HEK293T (cell line): ENCODE data around the gene RAD51.

Source experiments
- CTCF ChIA-PET: fragments of 350-600 bp; formaldehyde crosslinking; extraction: SDS; loops from one replicate; lab custom pipeline; 2021; ENCODE audit warnings: antibody characterized with exemption, inconsistent platforms; lab: Yijun Ruan, JAX
- POLR2A ChIA-PET: fragments of 350-600 bp; formaldehyde crosslinking; extraction: SDS; loops from one replicate; lab custom pipeline; 2020; ENCODE audit warnings: antibody characterized with exemption, inconsistent platforms; lab: Yijun Ruan, JAX
- DNase-seq: peaks from one replicate; pipeline ENCODE4 v3.0.0; 2012; ENCODE audit warnings: mixed read lengths; ENCODE audit errors: extremely low spot score
- ARNT ChIP-seq: fragments of 450-650 bp; IDR thresholded peaks from 2 replicates; pipeline ENCODE4 v1.6.1; 2017; ENCODE audit warnings: mild to moderate bottlenecking
- BHLHE40 ChIP-seq: fragments of 450-650 bp; IDR thresholded peaks from 2 replicates; pipeline ENCODE4 v1.6.1; 2016; ENCODE audit warnings: mild to moderate bottlenecking, moderate library complexity, borderline replicate concordance
- CTBP1 ChIP-seq: fragments of 450-650 bp; IDR thresholded peaks from 2 replicates; pipeline ENCODE4 v1.6.1; 2016; ENCODE audit warnings: borderline replicate concordance
- ELF4 ChIP-seq: fragments of 450-650 bp; IDR thresholded peaks from 2 replicates; pipeline ENCODE4 v1.6.1; 2017; ENCODE audit warnings: antibody characterized with exemption
- FOXA1 ChIP-seq: fragments of 450-650 bp; IDR thresholded peaks from 2 replicates; pipeline ENCODE4 v1.6.1; 2016; ENCODE audit warnings: mild to moderate bottlenecking
- FOXK2 ChIP-seq: fragments of 450-650 bp; IDR thresholded peaks from 2 replicates; pipeline ENCODE4 v1.6.1; 2016; ENCODE audit warnings: mild to moderate bottlenecking
- FOXM1 ChIP-seq: fragments of 450-650 bp; IDR thresholded peaks from 2 replicates; pipeline ENCODE4 v1.6.1; 2017; ENCODE audit warnings: mild to moderate bottlenecking, borderline replicate concordance
- HDGF ChIP-seq: fragments of 450-650 bp; IDR thresholded peaks from 2 replicates; pipeline ENCODE4 v1.6.1; 2017; ENCODE audit warnings: antibody characterized with exemption, borderline replicate concordance
- L3MBTL2 ChIP-seq: fragments of 450-650 bp; conservative IDR thresholded peaks from 2 replicates; pipeline ENCODE4 v1.6.1; 2016; ENCODE audit warnings: mild to moderate bottlenecking
- LEF1 ChIP-seq: fragments of 450-650 bp; IDR thresholded peaks from 2 replicates; pipeline ENCODE4 v1.6.1; 2017; ENCODE audit warnings: mild to moderate bottlenecking, borderline replicate concordance
- NFRKB ChIP-seq: fragments of 450-650 bp; IDR thresholded peaks from 2 replicates; pipeline ENCODE4 v1.6.1; 2016; ENCODE audit warnings: mild to moderate bottlenecking, moderate library complexity
- PKNOX1 ChIP-seq: fragments of 450-650 bp; IDR thresholded peaks from 2 replicates; pipeline ENCODE4 v1.6.1; 2016
- SP1 ChIP-seq: fragments of 450-650 bp; IDR thresholded peaks from 2 replicates; pipeline ENCODE4 v1.6.1; 2017
- SUZ12 ChIP-seq: fragments of 450-650 bp; IDR thresholded peaks from 2 replicates; pipeline ENCODE4 v1.6.1; 2016; ENCODE audit warnings: mild to moderate bottlenecking
- TARDBP ChIP-seq: fragments of 450-650 bp; IDR thresholded peaks from 2 replicates; pipeline ENCODE4 v1.6.1; 2016
- ZNF384 ChIP-seq: fragments of 450-650 bp; IDR thresholded peaks from 2 replicates; pipeline ENCODE4 v1.6.1; 2016

The RAD51 gene

GRCh38 chr15:40691737-40692136, 3.2 kb upstream of the RAD51 start:
- no peak for TF ChIP-seq ZNF384
- TF ChIP-seq ARNT = no peak
- TF ChIP-seq L3MBTL2 = no peak
- TF ChIP-seq PKNOX1 = no peak
- TF ChIP-seq FOXK2 = no peak
- no peak for TF ChIP-seq LEF1
- no peak for TF ChIP-seq SUZ12
- TF ChIP-seq FOXA1 = no peak
- no peak for TF ChIP-seq SP1
- no peak for TF ChIP-seq NFRKB
- no peak for TF ChIP-seq BHLHE40
- TF ChIP-seq HDGF = no peak
- DNase-seq = no peak
- POLR2A ChIA-PET = no interaction called here
- CTCF ChIA-PET = no interaction called here

DNA sequence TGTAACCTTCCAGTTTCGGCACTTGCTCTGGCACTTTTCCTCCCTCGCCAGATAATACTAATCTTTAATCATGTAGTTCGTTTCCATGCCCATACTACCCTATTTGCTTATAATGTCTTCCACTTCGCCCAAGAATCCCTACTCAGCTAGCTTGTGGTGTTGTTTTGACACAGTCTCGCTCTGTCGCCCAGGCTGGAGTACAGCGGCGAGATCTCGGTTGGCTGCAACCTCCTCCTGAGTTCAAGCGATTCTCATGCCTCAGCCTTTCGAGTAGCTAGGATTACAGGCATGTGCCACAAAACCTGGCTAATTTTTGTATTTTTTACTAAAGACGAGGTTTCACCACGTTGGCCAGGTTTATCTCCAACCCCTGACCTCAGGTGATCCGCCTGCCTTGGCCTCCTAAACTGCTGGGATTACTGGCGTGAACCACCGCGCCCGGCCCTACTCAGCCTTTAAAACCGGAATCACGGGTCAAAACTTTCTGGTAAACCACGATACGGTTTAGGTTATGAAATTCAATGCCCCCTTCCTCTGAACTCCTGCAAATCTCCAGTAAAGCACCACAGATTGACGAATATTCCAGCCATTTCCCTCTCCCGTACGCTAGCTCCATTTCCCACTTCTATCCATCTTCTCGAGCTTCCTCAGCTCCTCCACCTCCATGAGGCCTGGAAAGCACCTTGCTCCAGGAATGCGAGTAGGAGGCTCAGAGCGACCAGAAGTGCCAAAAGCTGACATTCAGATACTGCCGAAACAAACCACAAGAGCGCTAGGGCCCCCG, 878 bp upstream of the RAD51 start:
- DNase-seq = no peak
- TF ChIP-seq BHLHE40 (no peak), ARNT (no peak), L3MBTL2 (no peak), FOXK2 (no peak), FOXM1 (no peak), ZNF384 (no peak), NFRKB (no peak), SUZ12 (no peak), HDGF (no peak), SP1 (no peak), ELF4 (no peak), TARDBP (no peak), CTBP1 (no peak)
- POLR2A ChIA-PET = interaction anchor here (0.6 to 2.4 kb wide), 19 partner anchors 8 to 200 kb away, joined by 3 to 9 read pairs (median 6); partner anchors contain the start of genes DNAJC17, RPUSD2, VPS18 and ZFYVE19

DNA sequence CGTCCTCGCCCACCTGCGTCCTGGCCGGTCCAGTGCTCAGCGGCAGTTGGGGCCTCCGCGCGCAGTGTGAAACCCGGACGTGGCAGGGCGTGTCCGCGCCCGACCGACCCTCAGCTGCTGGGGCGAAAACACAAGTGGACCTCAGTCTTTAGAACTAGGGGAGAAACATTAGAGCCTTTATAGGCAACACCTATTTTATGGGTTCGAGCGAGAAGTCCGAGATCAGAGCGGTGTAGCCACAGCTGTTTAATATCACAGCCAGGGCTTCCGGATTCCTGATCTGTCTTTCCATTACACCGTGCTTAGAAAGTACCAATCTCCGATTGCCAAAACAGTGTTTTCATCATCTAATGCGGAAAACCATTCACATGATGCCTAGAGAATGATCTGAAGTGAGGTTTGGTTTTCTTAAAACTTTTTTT, 506 bp downstream of the RAD51 start:
- ChIA-PET POLR2A (interaction anchor here (0.6 to 2.4 kb wide), 14 partner anchors 10 to 258 kb away, joined by 3 to 9 read pairs (median 6); partner anchors contain the start of genes CHAC1, DNAJC17, RPUSD2 and VPS18), CTCF (interaction anchor here (0.6 to 1.2 kb wide), 3 partner anchors 11 to 18 kb away, joined by 3 to 5 read pairs (median 4); no protein-coding TSS in a partner anchor)
- TF ChIP-seq ARNT (no peak), CTBP1 (no peak), L3MBTL2 (no peak), NFRKB (no peak), FOXM1 (no peak), SUZ12 (no peak), ELF4 (no peak; the same call in 1 of the 2 replicates), PKNOX1 (no peak), ZNF384 (no peak), LEF1 (no peak), TARDBP (no peak)
- no peak for DNase-seq

More for the DNA sequence above, 878 bp upstream of the RAD51 start:
- CTCF ChIA-PET = interaction anchor here (0.6 to 1.2 kb wide), 4 partner anchors 10 to 164 kb away, joined by 3 to 8 read pairs (median 4); no protein-coding TSS in a partner anchor

DNA sequence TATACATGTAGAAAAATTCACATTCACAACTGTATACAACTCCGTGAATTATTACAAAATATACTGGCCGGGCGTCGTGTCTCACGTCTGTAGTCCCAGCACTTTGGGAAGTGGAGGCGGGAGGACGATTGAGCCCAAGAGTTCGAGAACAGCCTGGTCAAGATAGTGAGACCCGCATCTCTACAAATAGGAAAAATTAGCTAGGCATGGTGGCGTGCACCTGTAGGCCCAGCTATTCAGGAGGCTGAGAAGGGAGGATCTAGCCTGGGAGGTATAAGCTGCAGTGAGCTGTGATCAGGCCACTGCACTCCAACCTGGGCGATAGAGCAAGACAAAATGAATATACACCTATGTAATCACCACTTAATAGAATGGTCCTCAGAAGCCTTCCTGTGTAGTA, 1.3 kb downstream of the RAD51 start:
- ChIA-PET CTCF (no interaction called here), POLR2A (no interaction called here)
- TF ChIP-seq ELF4 = no peak
- no peak for TF ChIP-seq PKNOX1
- TF ChIP-seq LEF1 = no peak
- no peak for TF ChIP-seq SUZ12
- no peak for DNase-seq

GRCh38 chr15:40697916-40698315, 2.9 kb downstream of the RAD51 start:
- CTCF ChIA-PET = no interaction called here
- no peak for DNase-seq
- POLR2A ChIA-PET = no interaction called here
- TF ChIP-seq CTBP1 (no peak), BHLHE40 (no peak), ELF4 (no peak), FOXA1 (no peak), FOXM1 (no peak), FOXK2 (no peak), HDGF (no peak), SUZ12 (no peak), ZNF384 (no peak), LEF1 (no peak), TARDBP (no peak), SP1 (no peak), PKNOX1 (no peak), ARNT (no peak), NFRKB (no peak), L3MBTL2 (no peak)
